Testis (tissue), 2 donors: ENCODE results near the gene FBXL22.
"Not testable (repeated sequence)": the region's sequence is repeated elsewhere in the genome, so short reads cannot be mapped to it uniquely, and the experiment has no call there.

Experiments used
- CTCF ChIP-seq, 3 experiments: fragments of 450-650 bp in 2 of 3; fragments of 200-600 bp in 1 of 3; sonication (generic) in 1 of 3; IDR thresholded peaks; one replicate each; pipeline ENCODE4 v1.5.1; 2016 to 2019; ENCODE audit warnings: antibody characterized with exemption in 3 of 3, mild to moderate bottlenecking in 2 of 3, moderate library complexity in 1 of 3
- POLR2A ChIP-seq: fragments of 450-650 bp; IDR thresholded peaks from one replicate; pipeline ENCODE4 v1.6.1; 2017; ENCODE audit warnings: antibody characterized with exemption, mild to moderate bottlenecking, moderate library complexity

GRCh38 chr15:63620760-63621159, 23.6 kb downstream of the FBXL22 start:
- not testable (repeated sequence) for TF ChIP-seq CTCF (IDR thresholded peaks at IDR 0.05); POLR2A
